Bronchial epithelial cell (primary cell): Measurements from ENCODE around the gene CD209. TPM values are rescaled to one million over a fixed set of nuclear protein-coding genes. Genes with fewer than 3 reads are reported as not detected.
"Not testable (repeated sequence)": the region's sequence is repeated elsewhere in the genome, so short reads cannot be mapped to it uniquely, and the experiment has no call there.

Experiments used
- DNase-seq: peaks from one replicate; pipeline ENCODE4 v3.0.0-alpha.2; 2010; ENCODE audit warnings: low read depth
- FAIRE-seq: peaks from 2 replicates; lab custom pipeline; 2011; peaks lifted over from hg19 to GRCh38; lab: Jason Lieb, UNC
- H3K27me3 ChIP-seq: 2 replicates; pipeline ENCODE4 v1.5.1; 2011; ENCODE audit warnings: low read length; ENCODE audit not compliant: control insufficient read depth, insufficient read depth
- H3K36me3 ChIP-seq: 2 replicates; pipeline ENCODE4 v1.5.1; 2011; ENCODE audit warnings: low read length; ENCODE audit not compliant: control insufficient read depth, insufficient read depth
- H3K4me3 ChIP-seq: 2 replicates; pipeline ENCODE4 v1.5.1; 2011; ENCODE audit warnings: mild to moderate bottlenecking, low read depth, low read length, control low read depth
- CTCF ChIP-seq: IDR thresholded peaks from 2 replicates; pipeline ENCODE4 v1.5.1; 2011; ENCODE audit warnings: mild to moderate bottlenecking, moderate library complexity, low read length, control low read depth, inconsistent platforms; ENCODE audit not compliant: insufficient read depth, severe bottlenecking
- total RNA-seq: library from RNA; depleted of rRNA; stranded (reverse); fragments of >200 nt; gene quantifications from 2 replicates; pipeline ENCODE4 v1.2.1, GENCODE V29; 2014

CD209 gene
- not detected in 2 replicates for total RNA-seq

GRCh38 chr19:7746903-7747884 lies at the start of gene CD209:
CD209 (minus strand) TSS chr19:7747534; CDS start chr19:7747511, 23 bp downstream.
- Histone ChIP-seq H3K36me3 (no peaks in the 10 kb centered on the region), H3K27me3 (no peaks in the 10 kb centered on the region), H3K4me3 (no peak within 1 kb of the TSS)
- TF ChIP-seq CTCF: no peak
- DNase-seq (no peak), FAIRE-seq (no peak)

GRCh38 chr19:7795555-7796161 lies 48.3 kb upstream of the CD209 start:
- Histone ChIP-seq H3K4me3 (no peak overlapping the region), H3K36me3 (no peaks in the 10 kb centered on the region), H3K27me3 (no peaks in the 10 kb centered on the region)
- no peak for FAIRE-seq
- no peak for TF ChIP-seq CTCF
- DNase-seq: peak; percentile 18

GRCh38 chr19:7793493-7793892 lies 46.2 kb upstream of the CD209 start:
- no peak for TF ChIP-seq CTCF
- Histone ChIP-seq H3K27me3 (peaks cover 6% of the 10 kb centered on the region), H3K4me3 (no peak overlapping the region), H3K36me3 (no peaks in the 10 kb centered on the region)
- no peak for FAIRE-seq
- DNase-seq: no peak

GRCh38 chr19:7792701-7793100 lies 45.4 kb upstream of the CD209 start:
- H3K27me3 ChIP-seq, FAIRE-seq, H3K4me3 ChIP-seq, DNase-seq, H3K36me3 ChIP-seq: not testable (repeated sequence)

- DNase-seq (no peak), FAIRE-seq (no peak)
- peaks cover 6% of the 10 kb centered on the region for H3K27me3 ChIP-seq
Measured at GRCh38 chr19:7792281-7792680, 44.9 kb upstream of the CD209 start.

More at GRCh38 chr19:7792281-7792680, 44.9 kb upstream of the CD209 start:
- TF ChIP-seq CTCF: no peak
- no peak overlapping the region for H3K4me3 ChIP-seq
- H3K36me3 ChIP-seq: no peaks in the 10 kb centered on the region
